ENCODE data around the gene ENPP1.
A peak's percentile ranks its signal among the peaks of the same experiment; 100 is the strongest.

The ENPP1 gene

GRCh38 chr6:131807644-131808459 lies at the start of gene ENPP1:
TSS of gene ENPP1 (plus strand) at chr6:131808020. CDS start at chr6:131808036, 16 bp downstream.
- peak; percentile 88 for DNase-seq

GRCh38 chr6:131758920-131759319 lies 48.9 kb upstream of the ENPP1 start:
- DNase-seq, result no peak

- DNase-seq, result no peak
Measured at GRCh38 chr6:131761060-131761761, 46.6 kb upstream of the ENPP1 start.

- no peak for DNase-seq
Measured at GRCh38 chr6:131761762-131762067, 46.1 kb upstream of the ENPP1 start.

- no peak for DNase-seq
Measured at GRCh38 chr6:131762984-131763383, 44.8 kb upstream of the ENPP1 start.

- DNase-seq, result no peak
Measured at GRCh38 chr6:131763749-131764148, 44.1 kb upstream of the ENPP1 start.

- no peak for DNase-seq
Measured at GRCh38 chr6:131764350-131764749, 43.5 kb upstream of the ENPP1 start.

GRCh38 chr6:131765081-131765803 lies 42.6 kb upstream of the ENPP1 start:
- peak; percentile 58 for DNase-seq

GRCh38 chr6:131765804-131766135 lies 42.0 kb upstream of the ENPP1 start:
- no peak for DNase-seq

- no peak for DNase-seq
Measured at GRCh38 chr6:131766631-131767030, 41.2 kb upstream of the ENPP1 start.

- no peak for DNase-seq
Measured at GRCh38 chr6:131768964-131769363, 38.9 kb upstream of the ENPP1 start.

GRCh38 chr6:131769385-131770141 lies 38.3 kb upstream of the ENPP1 start:
- no peak for DNase-seq

- no peak for DNase-seq
Measured at GRCh38 chr6:131770776-131771175, 37.0 kb upstream of the ENPP1 start.

- DNase-seq, result no peak
Measured at GRCh38 chr6:131773284-131773950, 34.4 kb upstream of the ENPP1 start.

- DNase-seq, result no peak
Measured at GRCh38 chr6:131775886-131776285, 31.9 kb upstream of the ENPP1 start.

GRCh38 chr6:131776985-131777384 lies 30.8 kb upstream of the ENPP1 start:
- no peak for DNase-seq

GRCh38 chr6:131778169-131778568 lies 29.7 kb upstream of the ENPP1 start:
- no peak for DNase-seq

GRCh38 chr6:131779304-131779703 lies 28.5 kb upstream of the ENPP1 start:
- no peak for DNase-seq

- no peak for DNase-seq
Measured at GRCh38 chr6:131780600-131780999, 27.2 kb upstream of the ENPP1 start.

- no peak for DNase-seq
Measured at GRCh38 chr6:131781687-131782086, 26.1 kb upstream of the ENPP1 start.

- DNase-seq, result no peak
Measured at GRCh38 chr6:131782764-131783163, 25.1 kb upstream of the ENPP1 start.

GRCh38 chr6:131784561-131784960 lies 23.3 kb upstream of the ENPP1 start:
- DNase-seq, result no peak

GRCh38 chr6:131787079-131787478 lies 20.7 kb upstream of the ENPP1 start:
- DNase-seq, result no peak

All from right forelimb (tissue), 1 donor.